GM12874 (cell line): Measurements from ENCODE around the gene GDF10.

Experiments
- TF ChIP-seq, protein P1 (sequence below): IDR thresholded peaks from 2 replicates; pipeline ENCODE4 v1.5.1; 2011; ENCODE audit warnings: low read depth, mild to moderate bottlenecking, control low read depth, low read length, moderate library complexity; ENCODE audit not compliant: insufficient read depth

Gene GDF10

DNA sequence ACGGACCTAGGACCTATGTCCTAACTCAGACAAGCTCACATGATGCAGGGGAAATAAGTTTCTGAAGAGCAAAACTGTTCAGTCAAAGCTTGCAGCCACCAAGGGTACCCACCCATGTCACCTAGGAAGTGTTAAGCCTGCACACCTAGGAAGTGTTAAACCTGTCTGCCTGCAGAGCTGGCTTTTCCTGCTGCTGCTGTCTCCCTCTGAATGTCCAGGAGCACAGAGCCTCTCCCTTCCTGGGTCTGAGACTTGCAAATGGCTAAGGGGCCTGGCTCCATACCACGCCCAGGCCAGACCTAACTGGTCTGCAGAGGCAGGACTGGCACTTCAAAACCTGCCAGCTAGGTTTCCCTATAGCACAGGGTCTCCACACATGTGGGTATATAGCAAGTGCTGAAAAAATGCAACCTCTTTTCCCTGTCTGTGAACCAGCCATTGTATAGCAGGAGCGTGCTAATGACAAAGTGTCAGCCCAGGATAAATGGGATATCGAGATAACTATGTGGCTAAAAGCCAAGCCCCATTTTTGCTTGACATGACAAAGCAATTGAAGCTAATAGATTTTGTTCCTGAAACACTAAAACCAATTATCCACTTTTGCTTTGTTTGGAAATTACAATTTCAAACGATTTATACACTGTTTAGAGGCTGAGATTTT lies 23.8 kb downstream of the GDF10 start:
- TF ChIP-seq, protein P1, sequence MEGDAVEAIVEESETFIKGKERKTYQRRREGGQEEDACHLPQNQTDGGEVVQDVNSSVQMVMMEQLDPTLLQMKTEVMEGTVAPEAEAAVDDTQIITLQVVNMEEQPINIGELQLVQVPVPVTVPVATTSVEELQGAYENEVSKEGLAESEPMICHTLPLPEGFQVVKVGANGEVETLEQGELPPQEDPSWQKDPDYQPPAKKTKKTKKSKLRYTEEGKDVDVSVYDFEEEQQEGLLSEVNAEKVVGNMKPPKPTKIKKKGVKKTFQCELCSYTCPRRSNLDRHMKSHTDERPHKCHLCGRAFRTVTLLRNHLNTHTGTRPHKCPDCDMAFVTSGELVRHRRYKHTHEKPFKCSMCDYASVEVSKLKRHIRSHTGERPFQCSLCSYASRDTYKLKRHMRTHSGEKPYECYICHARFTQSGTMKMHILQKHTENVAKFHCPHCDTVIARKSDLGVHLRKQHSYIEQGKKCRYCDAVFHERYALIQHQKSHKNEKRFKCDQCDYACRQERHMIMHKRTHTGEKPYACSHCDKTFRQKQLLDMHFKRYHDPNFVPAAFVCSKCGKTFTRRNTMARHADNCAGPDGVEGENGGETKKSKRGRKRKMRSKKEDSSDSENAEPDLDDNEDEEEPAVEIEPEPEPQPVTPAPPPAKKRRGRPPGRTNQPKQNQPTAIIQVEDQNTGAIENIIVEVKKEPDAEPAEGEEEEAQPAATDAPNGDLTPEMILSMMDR: no peak

DNA sequence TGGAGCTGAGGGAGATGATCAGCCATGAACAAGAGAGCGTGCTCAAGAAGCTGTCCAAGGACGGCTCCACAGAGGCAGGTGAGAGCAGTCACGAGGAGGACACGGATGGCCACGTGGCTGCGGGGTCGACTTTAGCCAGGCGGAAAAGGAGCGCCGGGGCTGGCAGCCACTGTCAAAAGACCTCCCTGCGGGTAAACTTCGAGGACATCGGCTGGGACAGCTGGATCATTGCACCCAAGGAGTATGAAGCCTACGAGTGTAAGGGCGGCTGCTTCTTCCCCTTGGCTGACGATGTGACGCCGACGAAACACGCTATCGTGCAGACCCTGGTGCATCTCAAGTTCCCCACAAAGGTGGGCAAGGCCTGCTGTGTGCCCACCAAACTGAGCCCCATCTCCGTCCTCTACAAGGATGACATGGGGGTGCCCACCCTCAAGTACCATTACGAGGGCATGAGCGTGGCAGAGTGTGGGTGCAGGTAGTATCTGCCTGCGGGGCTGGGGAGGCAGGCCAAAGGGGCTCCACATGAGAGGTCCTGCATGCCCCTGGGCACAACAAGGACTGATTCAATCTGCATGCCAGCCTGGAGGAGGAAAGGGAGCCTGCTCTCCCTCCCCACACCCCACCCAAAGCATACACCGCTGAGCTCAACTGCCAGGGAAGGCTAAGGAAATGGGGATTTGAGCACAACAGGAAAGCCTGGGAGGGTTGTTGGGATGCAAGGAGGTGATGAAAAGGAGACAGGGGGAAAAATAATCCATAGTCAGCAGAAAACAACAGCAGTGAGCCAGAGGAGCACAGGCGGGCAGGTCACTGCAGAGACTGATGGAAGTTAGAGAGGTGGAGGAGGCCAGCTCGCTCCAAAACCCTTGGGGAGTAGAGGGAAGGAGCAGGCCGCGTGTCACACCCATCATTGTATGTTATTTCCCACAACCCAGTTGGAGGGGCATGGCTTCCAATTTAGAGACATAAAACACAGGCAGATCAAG lies 25.6 kb downstream of the GDF10 start:
- TF ChIP-seq, protein P1: no peak

DNA sequence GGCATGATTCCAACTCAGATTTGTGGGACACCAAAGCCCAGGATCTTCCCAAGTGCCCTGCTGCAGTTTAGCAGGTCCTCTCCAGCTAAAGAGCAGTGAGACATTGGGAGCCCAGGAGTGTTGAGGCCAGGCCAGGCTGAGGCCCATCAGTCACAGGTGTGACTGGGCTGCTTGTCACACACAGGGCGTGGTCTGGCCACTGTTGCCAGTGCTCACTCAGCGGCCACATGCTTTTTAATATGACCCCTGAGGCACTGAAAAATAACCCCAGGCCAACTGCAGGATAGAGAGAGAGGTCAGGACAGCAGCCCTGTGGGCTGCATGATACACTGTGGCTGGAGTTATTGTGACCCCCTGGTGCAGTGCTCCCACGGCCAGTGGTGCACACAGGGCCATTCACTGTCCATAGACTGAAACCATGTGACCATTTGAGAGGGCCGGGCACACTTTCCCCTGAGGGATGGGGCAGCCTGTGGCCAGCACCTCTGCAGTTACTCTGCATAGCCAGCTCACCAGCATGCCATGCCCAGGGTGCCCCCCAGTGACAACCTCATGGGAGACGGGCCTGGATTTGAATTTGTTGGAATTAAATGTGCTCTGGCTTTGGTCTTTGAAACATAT lies 26.4 kb downstream of the GDF10 start:
- TF ChIP-seq, protein P1: no peak

DNA sequence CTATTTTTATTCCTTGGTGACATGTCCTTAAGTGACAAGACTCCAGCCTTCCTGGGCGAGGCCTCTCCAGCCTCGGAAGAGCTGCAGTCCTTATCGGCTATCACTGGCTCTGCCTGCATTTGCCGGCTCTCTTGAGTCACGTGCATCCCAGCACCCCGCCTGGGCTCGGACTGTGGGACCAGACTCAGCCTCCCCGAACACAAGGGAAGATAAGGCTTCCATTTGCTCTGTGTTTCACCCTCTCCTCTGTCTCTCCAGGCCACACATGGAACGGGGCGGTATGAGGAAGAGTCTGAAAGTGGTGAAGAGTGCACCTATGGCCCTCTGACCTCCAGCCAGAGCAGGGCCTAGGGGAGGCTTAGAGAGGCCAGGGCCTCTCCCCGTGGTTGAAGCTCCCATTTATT lies 26.9 kb downstream of the GDF10 start:
- TF ChIP-seq, protein P1: no peak

DNA sequence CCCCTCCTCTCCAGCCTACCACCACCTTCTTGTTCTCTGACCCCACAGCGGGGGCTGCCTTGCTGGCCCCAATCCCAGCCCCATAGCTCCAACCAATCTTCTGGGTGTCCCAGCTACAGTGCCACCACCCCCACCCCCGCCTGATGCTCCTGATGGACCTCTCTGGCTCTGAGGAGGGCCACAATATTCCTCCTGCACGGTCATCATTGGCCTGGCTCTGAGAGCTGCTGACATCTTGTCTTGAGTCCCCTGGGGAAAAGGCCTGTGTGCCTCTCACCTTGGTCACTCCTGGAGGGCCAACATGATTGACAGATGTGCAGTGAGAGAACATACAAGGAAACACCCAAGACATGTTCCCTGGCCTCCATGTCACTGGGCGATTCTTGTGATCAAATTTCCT lies 29.9 kb downstream of the GDF10 start:
- TF ChIP-seq, protein P1: no peak

DNA sequence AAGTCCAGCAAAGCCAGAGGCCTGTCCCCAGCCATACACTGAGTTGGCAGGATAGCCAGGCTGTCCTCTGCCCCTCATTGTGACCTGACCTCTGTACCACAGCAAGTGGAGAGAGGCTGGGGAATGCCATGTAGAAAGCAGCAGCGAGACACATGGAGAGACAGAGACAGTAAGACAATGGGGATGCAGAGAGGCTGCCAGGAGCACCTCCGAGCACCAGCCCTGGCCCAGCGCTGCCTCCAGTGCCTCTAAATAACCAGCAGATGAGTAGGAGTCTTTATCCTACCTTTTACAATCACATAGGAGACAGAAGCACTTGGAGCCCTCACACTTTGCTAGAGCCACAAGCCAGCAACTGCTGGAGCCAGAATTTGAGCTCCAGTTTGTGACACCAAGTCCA lies 30.4 kb downstream of the GDF10 start:
- TF ChIP-seq, protein P1: no peak

DNA sequence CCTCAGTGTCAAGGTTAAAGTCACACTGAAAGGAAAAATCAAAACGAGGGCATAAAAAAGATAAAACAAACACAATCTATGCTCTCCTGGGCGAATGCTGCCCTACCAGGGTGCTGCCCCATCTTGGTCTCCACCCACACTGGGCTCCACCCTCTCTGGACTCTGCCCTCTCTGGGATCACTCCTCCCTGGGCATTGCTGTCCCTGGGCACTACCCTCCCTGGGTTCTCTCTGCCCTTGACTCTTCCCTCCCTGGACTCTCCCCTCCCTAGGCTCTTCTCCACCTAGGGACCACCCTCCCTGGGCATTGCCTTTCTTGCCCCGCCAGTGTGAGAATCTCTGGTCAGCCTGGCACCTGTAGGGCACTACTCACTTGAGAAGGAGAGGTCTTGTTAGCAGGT lies 30.8 kb downstream of the GDF10 start:
- TF ChIP-seq, protein P1: no peak
